Ishikawa (cell line): ENCODE results near the gene NUCB1.

Source experiments
- EP300 ChIP-seq: IDR thresholded peaks from 2 replicates; pipeline ENCODE4 v1.6.1; 2012; ENCODE audit warnings: borderline replicate concordance
- RAD21 ChIP-seq: IDR thresholded peaks from 2 replicates; pipeline ENCODE4 v1.6.1; 2012; ENCODE audit warnings: low read depth
- ZBTB7A ChIP-seq: IDR thresholded peaks from 2 replicates; pipeline ENCODE4 v1.6.1; 2012; ENCODE audit warnings: low read depth

GRCh38 chr19:48877855-48878195, 22.3 kb upstream of the NUCB1 start:
- no peak for TF ChIP-seq EP300
- TF ChIP-seq RAD21, result no peak
- TF ChIP-seq ZBTB7A, result no peak
